Karpas-422 (cell line): ENCODE measurements around the gene ALOXE3. TPM values are rescaled to one million over a fixed set of nuclear protein-coding genes. Genes with fewer than 3 reads are reported as not detected.

Source experiments
- DNase-seq: peaks from one replicate; pipeline ENCODE4 v3.0.0-alpha.2; 2015
- H2AFZ ChIP-seq: fragments of 200-600 bp; sonication (generic); 2 replicates; pipeline ENCODE4 v1.6.1; 2014; ENCODE audit warnings: antibody characterized with exemption, low read length, mixed read lengths
- H3K27ac ChIP-seq: fragments of 200-600 bp; sonication (generic); 2 replicates; pipeline ENCODE4 v1.5.1; 2014; ENCODE audit warnings: mild to moderate bottlenecking, low read length, moderate library complexity
- H3K27me3 ChIP-seq: fragments of 200-600 bp; sonication (generic); 2 replicates; pipeline ENCODE4 v1.6.1; 2014; ENCODE audit warnings: low read length, mixed read lengths
- H3K36me3 ChIP-seq: fragments of 200-600 bp; sonication (generic); 2 replicates; pipeline ENCODE4 v1.6.1; 2014; ENCODE audit warnings: low read length, mixed read lengths; ENCODE audit not compliant: insufficient read depth
- H3K4me1 ChIP-seq: fragments of 200-600 bp; sonication (generic); 2 replicates; pipeline ENCODE4 v1.6.1; 2014; ENCODE audit warnings: mild to moderate bottlenecking, low read length, mixed read lengths
- H3K4me2 ChIP-seq: fragments of 200-600 bp; sonication (generic); 2 replicates; pipeline ENCODE4 v1.6.1; 2014; ENCODE audit warnings: low read length, low read depth, mild to moderate bottlenecking; ENCODE audit not compliant: poor library complexity, severe bottlenecking
- H3K4me3 ChIP-seq: fragments of 200-600 bp; sonication (generic); 2 replicates; pipeline ENCODE4 v1.5.1; 2014; ENCODE audit warnings: mild to moderate bottlenecking, antibody characterized with exemption, low read length, mixed read lengths
- H3K79me2 ChIP-seq: fragments of 200-600 bp; sonication (generic); 2 replicates; pipeline ENCODE4 v1.6.1; 2014; ENCODE audit warnings: mild to moderate bottlenecking, low read length, mixed read lengths
- H3K9ac ChIP-seq: fragments of 200-600 bp; sonication (generic); 2 replicates; pipeline ENCODE4 v1.6.0; 2014; ENCODE audit warnings: low read length
- H3K9me2 ChIP-seq: fragments of 200-600 bp; sonication (generic), shearing (Covaris generic); replicated peaks from 2 replicates; pipeline ENCODE4 v1.6.0; 2014; ENCODE audit warnings: mild to moderate bottlenecking, low read length, moderate library complexity; ENCODE audit not compliant: insufficient read depth
- H3K9me3 ChIP-seq: fragments of 300-700, 200-600 bp; sonication (generic); 2 replicates; pipeline ENCODE4 v1.6.1; 2014; ENCODE audit warnings: low read length, mixed read lengths
- H4K20me1 ChIP-seq: fragments of 200-600 bp; sonication (generic); 2 replicates; pipeline ENCODE4 v1.6.1; 2014; ENCODE audit warnings: mild to moderate bottlenecking, antibody characterized with exemption, low read length, low read depth; ENCODE audit not compliant: insufficient read depth
- total RNA-seq: library from RNA; depleted of rRNA; stranded (reverse); fragments of >200 nt; shearing (Covaris generic); gene quantifications from 2 replicates; pipeline ENCODE4 v1.2.3, GENCODE V29; 2014; ENCODE audit warnings: low replicate concordance

ALOXE3 gene
- total RNA-seq, 1 experiment from 2014 or later = not detected

- Histone ChIP-seq H3K9me2 (no peaks in the 10 kb centered on the region), H3K4me1 (peaks cover 50% of the 10 kb centered on the region), H3K4me2 (peak overlapping the region; percentile 97), H3K9me3 (no peaks in the 10 kb centered on the region), H3K27me3 (no peaks in the 10 kb centered on the region), H4K20me1 (peaks cover 13% of the 10 kb centered on the region), H3K9ac (peak overlapping the region; percentile 94), H3K27ac (peak overlapping the region; percentile 60), H3K79me2 (peaks cover 43% of the 10 kb centered on the region), H2AFZ (peak overlapping the region; percentile 39; the same call in 1 of the 2 replicates), H3K36me3 (0 out of 2 replicates have a peak, but pooled peaks cover 3% of the 10 kb centered on the region), H3K4me3 (peak overlapping the region; percentile 88)
- peak; percentile 68 for DNase-seq
Observed at GRCh38 chr17:8151641-8152111, 33.4 kb upstream of the ALOXE3 start.

GRCh38 chr17:8151120-8151640 is 32.9 kb upstream of the ALOXE3 start:
- Histone ChIP-seq H3K4me3 (peak overlapping the region; percentile 88), H2AFZ (no peak overlapping the region), H3K27ac (peak overlapping the region; percentile 60), H3K9me3 (no peaks in the 10 kb centered on the region), H3K4me1 (peaks cover 50% of the 10 kb centered on the region), H3K9me2 (no peaks in the 10 kb centered on the region), H3K36me3 (0 out of 2 replicates have a peak, but pooled peaks cover 3% of the 10 kb centered on the region), H3K27me3 (no peaks in the 10 kb centered on the region), H3K9ac (peak overlapping the region; percentile 94), H3K79me2 (peaks cover 43% of the 10 kb centered on the region), H4K20me1 (peaks cover 13% of the 10 kb centered on the region), H3K4me2 (peak overlapping the region; percentile 97)
- DNase-seq = peak; percentile 95

DNA sequence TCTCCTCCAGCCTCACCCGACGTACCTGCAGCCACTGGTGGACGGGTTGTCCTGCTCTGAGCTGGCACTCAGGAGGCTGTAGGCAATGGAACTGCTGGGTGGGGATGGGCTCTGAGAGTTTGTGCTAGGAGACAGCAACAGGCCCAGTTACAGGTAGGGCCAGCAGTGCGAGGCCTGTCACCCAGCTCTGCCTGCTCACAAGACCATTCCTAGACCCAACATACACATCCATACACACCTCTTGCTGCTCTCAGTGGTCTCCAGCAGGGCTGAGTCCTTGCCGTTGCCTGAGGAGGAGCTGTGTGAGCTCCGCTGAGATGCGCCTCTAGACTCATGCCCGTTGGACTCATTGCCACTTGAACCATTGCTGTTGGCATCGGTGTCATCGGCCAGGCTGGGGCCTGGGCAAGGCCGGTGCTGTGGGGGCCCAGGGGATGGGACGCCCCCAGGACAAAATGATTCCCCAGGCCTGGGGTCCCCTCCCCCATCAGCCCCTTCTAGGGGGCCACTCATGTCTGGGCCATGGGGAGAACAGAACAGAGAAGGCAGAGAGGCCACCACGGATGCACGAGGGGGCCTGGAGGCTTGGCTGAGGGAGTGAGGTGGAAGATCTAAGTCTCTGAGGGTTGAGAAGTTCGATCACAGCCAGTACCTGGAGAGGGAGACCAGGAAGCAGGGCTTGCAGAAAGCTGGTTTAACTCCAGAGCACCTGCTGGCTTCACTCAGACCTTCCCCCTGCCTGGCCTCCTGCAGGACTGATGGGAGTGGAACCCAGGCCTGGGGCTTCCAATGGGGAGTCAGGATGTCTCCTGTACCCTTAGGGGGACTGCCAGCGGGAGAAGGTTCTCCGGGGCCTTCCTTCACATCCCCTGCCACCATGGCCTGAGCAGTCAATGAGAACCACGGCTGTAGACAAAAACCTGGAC is 32.1 kb upstream of the ALOXE3 start:
- peaks cover 13% of the 10 kb centered on the region for H4K20me1 ChIP-seq
- H3K4me1 ChIP-seq = peaks cover 44% of the 10 kb centered on the region
- peak overlapping the region; percentile 97 for H3K4me2 ChIP-seq
- no peaks in the 10 kb centered on the region for H3K27me3 ChIP-seq
- H3K9me2 ChIP-seq = no peaks in the 10 kb centered on the region
- peak overlapping the region; percentile 59 for H3K27ac ChIP-seq
- H3K9me3 ChIP-seq = no peaks in the 10 kb centered on the region
- 0 out of 2 replicates have a peak, but pooled peaks cover 3% of the 10 kb centered on the region for H3K36me3 ChIP-seq
- H2AFZ ChIP-seq = no peak overlapping the region
- no peak for DNase-seq
- peak overlapping the region; percentile 94 for H3K9ac ChIP-seq
- H3K4me3 ChIP-seq = peak overlapping the region; percentile 88
- peaks cover 37% of the 10 kb centered on the region for H3K79me2 ChIP-seq

GRCh38 chr17:8149419-8150193 is 31.3 kb upstream of the ALOXE3 start:
- Histone ChIP-seq H3K4me2 (no peak overlapping the region), H3K9ac (no peak overlapping the region), H3K79me2 (peaks cover 29% of the 10 kb centered on the region), H2AFZ (no peak overlapping the region), H3K9me2 (no peaks in the 10 kb centered on the region), H3K27me3 (no peaks in the 10 kb centered on the region), H3K4me3 (no peak overlapping the region), H3K27ac (no peak overlapping the region), H3K9me3 (no peaks in the 10 kb centered on the region), H3K4me1 (peaks cover 36% of the 10 kb centered on the region), H4K20me1 (peaks cover 13% of the 10 kb centered on the region), H3K36me3 (0 out of 2 replicates have a peak, but pooled peaks cover 3% of the 10 kb centered on the region)
- DNase-seq = no peak

GRCh38 chr17:8148560-8148959 is 30.2 kb upstream of the ALOXE3 start:
- Histone ChIP-seq H3K27me3 (no peaks in the 10 kb centered on the region), H2AFZ (no peak overlapping the region), H3K4me2 (no peak overlapping the region), H3K9ac (no peak overlapping the region), H4K20me1 (peaks cover 13% of the 10 kb centered on the region), H3K79me2 (peaks cover 21% of the 10 kb centered on the region), H3K27ac (no peak overlapping the region), H3K4me1 (peaks cover 25% of the 10 kb centered on the region), H3K36me3 (0 out of 2 replicates have a peak, but pooled peaks cover 3% of the 10 kb centered on the region), H3K9me2 (no peaks in the 10 kb centered on the region), H3K4me3 (no peak overlapping the region), H3K9me3 (no peaks in the 10 kb centered on the region)
- no peak for DNase-seq

- Histone ChIP-seq H2AFZ (no peak overlapping the region), H4K20me1 (peaks cover 13% of the 10 kb centered on the region), H3K9me2 (no peaks in the 10 kb centered on the region), H3K36me3 (0 out of 2 replicates have a peak, but pooled peaks cover 3% of the 10 kb centered on the region), H3K27me3 (no peaks in the 10 kb centered on the region), H3K27ac (no peak overlapping the region), H3K9ac (no peak overlapping the region), H3K4me1 (peaks cover 19% of the 10 kb centered on the region), H3K9me3 (no peaks in the 10 kb centered on the region), H3K4me2 (no peak overlapping the region), H3K79me2 (peaks cover 21% of the 10 kb centered on the region), H3K4me3 (no peak overlapping the region)
- DNase-seq = no peak
Observed at GRCh38 chr17:8147805-8148404, 29.6 kb upstream of the ALOXE3 start.

- Histone ChIP-seq H3K27ac (no peak overlapping the region), H3K4me2 (no peak overlapping the region), H4K20me1 (peaks cover 13% of the 10 kb centered on the region), H3K9me2 (no peaks in the 10 kb centered on the region), H3K27me3 (no peaks in the 10 kb centered on the region), H3K9me3 (no peaks in the 10 kb centered on the region), H3K9ac (no peak overlapping the region), H3K36me3 (0 out of 2 replicates have a peak, but pooled peaks cover 3% of the 10 kb centered on the region), H2AFZ (no peak overlapping the region), H3K4me1 (peaks cover 13% of the 10 kb centered on the region), H3K4me3 (no peak overlapping the region), H3K79me2 (peaks cover 21% of the 10 kb centered on the region)
- no peak for DNase-seq
Observed at GRCh38 chr17:8147141-8147804, 29.0 kb upstream of the ALOXE3 start.
